IPS-NIHi11 (cell line): ENCODE data around the gene LIN28A.

ENCODE experiments used
- DNase-seq: peaks from one replicate; pipeline ENCODE4 v3.0.0; 2012; ENCODE audit warnings: mixed read lengths, low spot score

Gene LIN28A

GRCh38 chr1:26387447-26387846 lies 23.2 kb upstream of the LIN28A start:
- no peak for DNase-seq

DNA sequence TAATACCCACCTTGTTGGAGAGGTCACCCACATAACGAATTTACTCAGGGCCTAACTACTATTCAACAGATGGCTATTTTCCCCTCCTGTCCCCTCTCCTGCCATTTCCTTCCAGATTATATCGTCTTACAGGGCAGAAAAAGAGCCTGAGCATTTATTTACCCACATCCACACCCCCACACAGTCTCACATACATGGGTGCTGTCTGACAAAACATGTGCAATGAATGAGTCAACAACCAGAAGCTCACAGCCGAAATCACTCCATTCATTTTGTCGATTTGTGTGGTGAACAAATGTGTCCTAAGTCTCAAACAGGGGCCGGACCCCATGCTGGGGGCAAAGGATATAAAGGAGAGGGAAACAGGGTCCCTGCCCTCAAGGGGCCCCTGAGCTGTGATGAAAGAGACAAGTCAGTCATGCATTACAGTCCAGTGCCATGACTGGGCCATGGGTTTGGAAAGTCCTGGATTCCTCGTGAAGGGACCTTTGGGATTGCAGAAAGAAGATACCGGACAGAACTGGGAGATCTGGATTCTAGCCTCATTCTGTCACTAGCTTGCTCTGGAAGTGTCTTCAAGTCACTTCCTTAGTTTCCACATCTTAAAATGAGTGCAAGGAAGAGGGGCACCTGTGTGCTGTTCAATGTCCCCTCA lies 21.7 kb upstream of the LIN28A start:
- DNase-seq: no peak

DNA sequence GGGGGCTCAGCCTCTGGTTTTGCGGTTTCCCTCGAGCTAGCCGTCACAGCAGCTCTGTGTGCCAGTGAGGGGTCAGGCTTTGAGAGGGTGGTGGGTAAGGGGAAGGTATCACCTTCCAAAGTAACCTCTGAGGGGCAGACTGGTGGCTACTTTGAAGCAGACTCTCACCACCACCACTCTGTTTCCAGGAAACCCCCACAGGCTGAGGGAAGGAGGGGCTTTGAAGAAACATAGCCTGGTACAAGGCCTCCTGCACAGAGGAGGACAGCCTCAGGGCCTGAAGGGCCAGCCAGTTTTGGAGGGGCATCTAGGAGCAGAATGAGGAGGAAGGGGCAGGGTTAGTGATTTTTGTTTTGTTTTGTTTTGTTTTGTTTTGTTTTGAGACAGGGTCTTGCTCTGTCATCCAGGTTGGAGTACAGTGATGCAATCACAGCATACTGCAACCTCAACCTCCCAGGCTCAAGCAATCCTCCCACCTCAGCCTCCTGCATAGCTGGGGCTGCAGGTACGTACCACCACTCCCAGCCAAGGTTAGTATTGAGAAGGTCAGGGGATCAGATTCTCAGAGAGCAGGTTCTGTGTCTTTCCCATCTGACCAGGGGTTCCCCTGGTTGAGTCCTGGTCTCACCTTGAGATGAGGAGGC lies 20.9 kb upstream of the LIN28A start:
- no peak for DNase-seq

- DNase-seq: peak; percentile 80
These were observed 19.2 kb upstream of the LIN28A start for GRCh38 chr1:26391450-26391849.

DNA sequence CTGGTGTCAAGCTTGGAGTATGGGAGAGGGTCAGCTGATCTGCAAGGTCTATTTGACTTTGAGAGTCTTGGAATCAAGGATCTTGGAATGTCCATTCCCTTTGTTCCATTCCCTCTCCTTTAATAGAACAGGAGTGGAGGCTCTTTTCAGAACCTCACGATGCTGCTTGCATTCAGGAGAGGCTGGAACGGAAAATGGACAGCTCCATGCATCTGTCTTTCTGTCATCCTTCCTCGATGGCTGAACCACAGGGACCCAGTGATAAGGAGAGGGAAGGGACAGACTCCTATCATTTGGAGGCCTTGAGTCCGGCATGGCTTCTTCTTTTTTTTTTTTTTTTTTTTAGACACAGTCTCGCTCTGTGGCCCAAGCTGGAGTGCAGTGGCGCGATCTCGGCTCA lies 14.9 kb upstream of the LIN28A start:
- no peak for DNase-seq

DNA sequence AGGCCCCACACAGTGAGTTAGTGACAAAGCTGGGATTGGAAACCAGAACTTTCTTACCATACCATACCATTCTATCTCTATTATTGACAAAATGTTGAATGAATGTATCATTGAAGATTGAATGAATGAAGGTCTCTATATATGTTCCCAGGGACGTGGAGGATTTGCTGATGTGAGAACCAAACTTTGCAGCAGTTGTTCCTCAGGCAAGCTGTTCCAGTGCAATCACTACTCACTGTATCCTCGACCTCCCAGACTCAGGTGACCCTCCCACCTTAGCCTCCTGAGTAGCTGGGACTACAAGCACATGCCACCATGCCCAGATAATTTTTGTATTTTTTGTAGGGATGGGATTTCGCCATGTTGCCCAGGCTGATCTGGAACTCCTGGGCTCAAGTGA lies 11.6 kb upstream of the LIN28A start:
- DNase-seq: no peak

DNA sequence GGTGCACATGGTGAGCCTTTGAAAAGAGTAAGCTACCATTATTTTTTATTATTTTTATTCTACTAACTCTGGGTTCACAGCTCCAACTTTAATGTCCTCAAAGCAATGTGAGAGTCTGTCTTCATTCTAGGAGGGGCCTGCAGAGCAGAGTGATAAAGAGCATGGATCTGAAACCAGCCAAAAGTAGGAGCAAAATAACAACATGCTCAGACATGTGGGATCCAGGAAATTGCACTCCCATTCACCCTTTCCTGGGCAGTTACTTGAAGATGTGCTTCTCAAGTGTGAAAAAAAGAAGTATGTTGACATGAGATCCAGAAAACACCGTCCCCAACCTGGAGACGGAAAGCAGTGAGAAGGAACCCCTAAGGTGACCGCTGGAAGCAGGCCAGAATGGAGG lies 8.7 kb upstream of the LIN28A start:
- DNase-seq: no peak

DNA sequence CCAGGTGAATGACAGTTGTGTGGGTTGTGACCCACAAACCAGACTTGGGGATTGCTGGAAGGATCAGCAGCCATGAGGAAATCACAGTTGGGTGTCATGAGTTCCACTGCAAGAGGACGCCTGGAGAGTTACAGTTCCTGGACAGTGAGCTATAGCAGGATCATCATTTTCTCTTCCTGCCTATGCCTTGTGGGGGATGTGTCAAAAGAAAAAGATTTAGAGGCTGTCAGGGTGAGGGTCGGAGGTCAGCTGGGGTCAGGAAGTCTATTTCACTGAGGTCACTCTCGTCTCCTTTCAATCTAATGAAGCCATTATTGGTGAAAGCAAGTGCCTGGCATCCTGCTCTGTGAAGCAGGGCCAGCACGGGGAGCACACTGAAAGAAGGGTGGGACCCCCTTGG lies 7.0 kb upstream of the LIN28A start:
- no peak for DNase-seq

DNA sequence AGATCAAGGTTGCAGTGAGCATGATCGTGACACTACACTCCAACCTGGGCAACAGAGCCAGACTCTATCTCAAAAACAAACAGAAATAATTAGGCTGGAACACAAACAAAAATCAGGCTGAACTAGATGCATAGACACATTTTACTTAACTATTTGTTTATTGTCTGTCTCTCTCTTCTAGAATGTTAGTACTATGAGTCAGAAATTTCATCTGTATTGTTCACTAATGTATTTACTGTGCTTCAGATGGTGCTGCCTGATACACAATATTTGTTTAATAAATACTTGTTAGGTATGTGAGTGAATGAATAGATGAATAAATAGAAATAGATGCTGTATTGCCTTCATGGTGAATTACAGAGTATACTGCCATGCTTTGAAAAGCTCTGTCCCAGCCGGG lies 6.0 kb upstream of the LIN28A start:
- DNase-seq: no peak

- DNase-seq: no peak
These were observed 5.2 kb upstream of the LIN28A start for GRCh38 chr1:26405281-26405915.

GRCh38 chr1:26408604-26409003 lies 2.0 kb upstream of the LIN28A start:
- peak; percentile 74 for DNase-seq

DNA sequence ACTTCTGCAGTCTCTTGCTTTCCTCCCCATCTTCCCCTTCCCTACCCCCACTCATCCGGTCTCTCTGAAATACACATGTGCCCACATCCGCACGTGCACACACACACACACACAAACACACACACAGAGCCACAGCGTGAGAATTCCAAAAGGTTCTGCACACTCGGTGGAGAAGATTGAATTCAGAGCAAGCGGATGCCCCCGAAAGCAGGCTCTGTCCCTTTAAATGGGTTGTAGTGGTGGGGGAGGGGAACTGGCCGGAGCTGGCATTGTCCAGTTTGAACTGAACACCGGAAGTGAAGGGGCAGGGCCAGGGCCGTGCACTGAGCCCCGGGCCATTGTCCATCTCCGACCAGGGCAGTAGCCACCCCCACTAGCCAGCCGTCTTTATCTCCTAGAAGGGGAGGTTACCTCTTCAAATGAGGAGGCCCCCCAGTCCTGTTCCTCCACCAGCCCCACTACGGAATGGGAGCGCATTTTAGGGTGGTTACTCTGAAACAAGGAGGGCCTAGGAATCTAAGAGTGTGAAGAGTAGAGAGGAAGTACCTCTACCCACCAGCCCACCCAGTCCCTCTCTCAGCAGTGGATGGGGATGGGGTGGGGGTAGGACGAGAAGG lies 1.3 kb upstream of the LIN28A start:
- DNase-seq: peak; percentile 58

DNA sequence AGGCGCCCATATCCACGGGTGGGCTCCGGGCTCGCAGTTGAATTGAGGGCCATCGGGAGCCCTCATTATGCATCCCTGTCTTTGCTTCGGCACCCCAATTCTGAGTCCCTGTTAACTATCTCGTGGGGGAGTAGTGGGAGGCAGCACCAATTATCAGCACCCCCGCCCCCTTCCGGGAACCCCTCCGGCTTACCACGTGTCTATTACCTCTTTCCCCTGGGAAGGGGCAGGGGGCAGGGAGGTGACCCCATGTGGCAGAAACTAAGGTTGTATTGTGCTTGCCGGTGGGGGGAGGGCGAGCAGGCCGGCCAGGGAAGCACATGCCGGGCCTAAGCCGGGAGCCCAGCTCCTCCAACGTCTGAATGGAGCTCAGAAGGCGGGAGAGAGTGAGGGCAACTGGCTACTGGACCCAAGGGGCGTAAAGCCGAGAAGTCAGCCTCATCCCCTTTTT lies 1.0 kb downstream of the LIN28A start:
- no peak for DNase-seq

DNA sequence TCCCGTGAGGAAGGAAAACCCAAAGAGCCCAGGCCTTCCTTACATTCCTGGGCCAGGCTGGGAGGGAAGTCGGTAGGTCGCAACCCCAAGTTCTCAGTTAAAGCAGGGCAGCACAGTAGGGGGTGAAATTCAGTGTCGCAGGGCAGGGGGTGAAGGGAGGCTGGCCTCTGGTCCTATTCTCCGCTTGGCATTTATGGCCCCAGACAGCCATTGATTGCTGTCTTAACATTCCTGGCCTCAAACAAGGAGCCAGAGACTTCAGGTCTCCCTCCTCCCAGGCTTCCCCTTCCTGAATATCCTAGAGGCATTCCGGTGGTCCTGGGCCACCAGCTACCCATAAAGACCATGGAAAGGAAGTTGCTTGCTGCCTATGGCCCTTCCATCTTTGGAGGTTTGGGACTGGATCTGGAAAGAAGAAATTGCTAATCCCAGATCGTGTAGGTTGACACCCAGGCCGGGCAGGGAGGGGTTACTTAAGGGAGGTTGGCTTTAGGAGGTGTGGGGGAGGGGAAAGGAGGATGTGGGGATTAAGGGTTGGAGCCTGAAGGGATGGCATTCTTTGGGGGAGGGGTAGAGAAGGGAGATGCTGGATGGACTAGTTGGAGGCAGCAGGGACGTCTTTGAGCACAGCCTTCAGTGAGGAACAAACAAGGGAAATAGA lies 1.7 kb downstream of the LIN28A start:
- DNase-seq: peak; percentile 63

- no peak for DNase-seq
These were observed 2.4 kb downstream of the LIN28A start for GRCh38 chr1:26413031-26413430.

DNA sequence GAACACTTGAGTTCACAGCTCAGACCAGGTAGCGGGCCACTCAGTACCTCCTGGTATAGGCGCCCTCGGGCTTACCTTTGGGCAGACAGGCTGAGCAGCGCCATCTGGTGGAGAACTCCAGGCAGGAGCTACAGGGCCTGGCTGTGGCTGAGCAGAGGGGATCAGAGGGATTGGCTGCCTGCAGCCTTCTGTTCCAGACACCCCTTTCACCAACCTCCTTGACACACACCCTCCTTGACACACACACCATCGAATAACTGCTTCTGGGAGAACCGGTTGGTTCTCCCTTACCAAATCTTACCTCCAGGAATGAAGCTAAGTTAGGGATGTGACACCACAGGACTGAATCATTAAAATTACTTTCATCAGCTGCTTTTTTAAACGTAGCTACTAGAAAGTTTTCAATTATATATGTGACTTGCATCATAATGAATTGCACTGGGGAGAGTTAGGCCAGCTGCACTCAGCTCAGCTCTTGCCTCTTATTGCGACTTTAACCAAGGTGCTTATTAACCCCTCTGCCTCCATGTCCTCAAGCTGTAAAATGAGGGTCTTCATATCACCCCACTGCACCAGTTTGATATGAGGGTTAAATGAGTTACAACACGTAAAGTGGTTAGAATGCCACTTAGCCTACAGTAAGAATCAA lies 6.6 kb downstream of the LIN28A start:
- peak; percentile 75 for DNase-seq

- DNase-seq: peak; percentile 81
These were observed 8.3 kb downstream of the LIN28A start for GRCh38 chr1:26418865-26419349.

DNA sequence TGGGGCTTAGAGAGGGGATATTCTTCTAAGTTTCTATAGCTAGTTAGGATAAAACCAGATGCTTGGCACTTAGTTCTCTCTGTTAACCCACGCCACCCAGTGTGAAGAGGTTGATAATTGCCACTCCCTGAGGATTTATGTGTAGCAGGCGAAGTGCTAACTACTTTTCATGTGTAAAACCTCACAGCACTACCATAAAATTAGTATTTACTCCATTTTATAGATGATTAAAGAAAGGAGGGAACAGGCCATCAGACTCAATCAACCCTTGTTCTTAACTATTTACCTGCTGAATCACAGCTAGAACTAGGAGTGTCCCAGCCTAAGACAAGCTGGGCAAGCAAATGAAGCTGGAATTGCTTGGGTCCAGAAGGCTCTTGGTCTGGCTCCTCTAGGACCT lies 8.9 kb downstream of the LIN28A start:
- no peak for DNase-seq

GRCh38 chr1:26429721-26430120 lies 19.1 kb downstream of the LIN28A start:
- DNase-seq: peak; percentile 23

GRCh38 chr1:26431979-26432695 lies 21.5 kb downstream of the LIN28A start, which contains the start of gene DHDDS:
Gene DHDDS (plus strand): TSS chr1:26432321. CDS start chr1:26432946, 625 bp downstream.
- DNase-seq: peak; percentile 98

GRCh38 chr1:26432793-26433192 lies 22.2 kb downstream of the LIN28A start:
- DNase-seq: no peak
